GM15510 (cell line): Measurements from ENCODE around the gene PRPSAP2.

Experiments
- POLR2A ChIP-seq: IDR thresholded peaks from 3 replicates; pipeline ENCODE4 v1.6.1; 2011; ENCODE audit warnings: borderline replicate concordance; ENCODE audit not compliant: insufficient read length; ENCODE audit errors: extremely low read depth

PRPSAP2 gene

GRCh38 chr17:18965530-18966236 is 107.8 kb downstream of the PRPSAP2 start:
- no peak for TF ChIP-seq POLR2A

- no peak for TF ChIP-seq POLR2A
These were observed 109.1 kb downstream of the PRPSAP2 start for GRCh38 chr17:18966831-18967624.

DNA sequence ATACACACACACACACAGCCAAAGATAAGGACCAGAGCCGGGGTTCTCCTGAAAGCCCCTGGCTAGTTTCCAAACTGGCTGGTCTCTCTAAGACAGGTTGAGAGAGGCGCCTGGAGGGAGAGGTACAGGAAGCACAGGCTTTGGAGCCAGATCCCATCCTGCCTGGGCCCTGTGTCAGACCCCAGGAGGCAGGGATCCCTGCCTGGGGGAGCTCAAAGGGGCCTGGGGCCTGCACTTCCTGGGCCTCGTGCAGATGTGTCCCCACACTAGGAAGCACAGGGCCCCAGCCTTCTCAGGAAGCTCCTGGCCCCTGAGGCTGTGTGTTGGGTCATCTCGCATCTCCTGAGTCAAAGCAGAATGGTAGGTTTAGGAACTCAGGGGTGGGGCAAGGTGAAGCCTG is 110.0 kb downstream of the PRPSAP2 start:
- TF ChIP-seq POLR2A: no peak

- TF ChIP-seq POLR2A: no peak
These were observed 110.4 kb downstream of the PRPSAP2 start for GRCh38 chr17:18968345-18968744.

GRCh38 chr17:18968945-18969887 is 111.3 kb downstream of the PRPSAP2 start:
- no peak for TF ChIP-seq POLR2A

- no peak for TF ChIP-seq POLR2A
These were observed 112.9 kb downstream of the PRPSAP2 start for GRCh38 chr17:18970582-18971480.

GRCh38 chr17:18971801-18972200 is 113.9 kb downstream of the PRPSAP2 start:
- no peak for TF ChIP-seq POLR2A

GRCh38 chr17:18974407-18975149 is 116.6 kb downstream of the PRPSAP2 start:
- no peak for TF ChIP-seq POLR2A

- no peak for TF ChIP-seq POLR2A
These were observed 117.7 kb downstream of the PRPSAP2 start for GRCh38 chr17:18975597-18975996.

GRCh38 chr17:18976201-18976600 is 118.3 kb downstream of the PRPSAP2 start:
- TF ChIP-seq POLR2A: no peak

- no peak for TF ChIP-seq POLR2A
These were observed 119.1 kb downstream of the PRPSAP2 start for GRCh38 chr17:18977021-18977420.

- no peak for TF ChIP-seq POLR2A
These were observed 119.7 kb downstream of the PRPSAP2 start for GRCh38 chr17:18977646-18978045.

GRCh38 chr17:18978050-18978449 is 120.1 kb downstream of the PRPSAP2 start:
- no peak for TF ChIP-seq POLR2A
